ENCODE measurements around the gene SYT1. TPM values are rescaled to one million over a fixed set of nuclear protein-coding genes. Genes with fewer than 3 reads are reported as not detected.
A peak's percentile ranks its signal among the peaks of the same experiment; 100 is the strongest.

Gene SYT1
- total RNA-seq, 1 donor from 2014 or later = 33.2 TPM

- Histone ChIP-seq H4K20me1 (ENCODE audit: insufficient read depth, low read length) (no peaks in the 10 kb centered on the region), H3K36me3 (ENCODE audit: insufficient read depth, low read length) (no peaks in the 10 kb centered on the region), H3K4me2 (ENCODE audit: low read length) (no peak overlapping the region), H2AFZ (ENCODE audit: low read depth, low read length) (no peak overlapping the region), H3K9ac (ENCODE audit: low read length) (no peak overlapping the region), H3K4me1 (ENCODE audit: insufficient read depth, low read length) (peaks cover 5% of the 10 kb centered on the region), H3K27me3 (ENCODE audit: insufficient read depth, low read length) (no peaks in the 10 kb centered on the region), H3K4me3 (ENCODE audit: insufficient read depth, low read depth, low read length) (no peak overlapping the region), H3K9me3 (ENCODE audit: insufficient read depth, low read depth, low read length) (no peaks in the 10 kb centered on the region), H3K79me2 (ENCODE audit: insufficient read depth, low read length) (no peaks in the 10 kb centered on the region), H3K27ac (ENCODE audit: low read depth, low read length) (no peak overlapping the region)
- Mint-ChIP-seq H3K9me3 (ENCODE audit: unreplicated experiment) (peaks cover 3% of the 10 kb centered on the region), H3K4me3 (ENCODE audit: unreplicated experiment) (no peak overlapping the region), H3K36me3 (ENCODE audit: low read depth, unreplicated experiment) (peaks cover 2% of the 10 kb centered on the region), H3K27ac (ENCODE audit: unreplicated experiment) (no peak overlapping the region), H3K4me1 (ENCODE audit: low read depth, unreplicated experiment) (peaks cover 11% of the 10 kb centered on the region), H3K27me3 (ENCODE audit: low read depth, unreplicated experiment) (no peaks in the 10 kb centered on the region)
- TF ChIP-seq EZH2 (IDR thresholded peaks at IDR 0.05; ENCODE audit: insufficient read depth, low read length) (no peak), CTCF (IDR thresholded peaks at IDR 0.05; ENCODE audit: insufficient read depth, low read depth, low read length) (no peak)
- DNase-seq (ENCODE audit: low read depth) (no peak), FAIRE-seq (no peak)
These were observed 144.0 kb downstream of the SYT1 start for GRCh38 chr12:79008591-79008990.

GRCh38 chr12:79012636-79013035, 148.1 kb downstream of the SYT1 start:
- Mint-ChIP-seq H3K4me3 (ENCODE audit: unreplicated experiment) (no peak overlapping the region), H3K36me3 (ENCODE audit: low read depth, unreplicated experiment) (peaks cover 3% of the 10 kb centered on the region), H3K4me1 (ENCODE audit: low read depth, unreplicated experiment) (peaks cover 11% of the 10 kb centered on the region), H3K27me3 (ENCODE audit: low read depth, unreplicated experiment) (no peaks in the 10 kb centered on the region), H3K9me3 (ENCODE audit: unreplicated experiment) (peaks cover 3% of the 10 kb centered on the region), H3K27ac (ENCODE audit: unreplicated experiment) (peak overlapping the region; percentile 6)
- H3K4me3 ChIP-seq (ENCODE audit: insufficient read depth, low read depth, low read length) = no peak overlapping the region
- TF ChIP-seq CTCF (IDR thresholded peaks at IDR 0.05; ENCODE audit: insufficient read depth, low read depth, low read length) = no peak
- no peak for TF ChIP-seq EZH2 (IDR thresholded peaks at IDR 0.05; ENCODE audit: insufficient read depth, low read length)
- H3K4me2 ChIP-seq (ENCODE audit: low read length) = peak overlapping the region; percentile 3
- H4K20me1 ChIP-seq (ENCODE audit: insufficient read depth, low read length) = no peaks in the 10 kb centered on the region
- no peaks in the 10 kb centered on the region for H3K9me3 ChIP-seq (ENCODE audit: insufficient read depth, low read depth, low read length)
- H3K27me3 ChIP-seq (ENCODE audit: insufficient read depth, low read length) = no peaks in the 10 kb centered on the region
- H3K9ac ChIP-seq (ENCODE audit: low read length) = no peak overlapping the region
- DNase-seq (ENCODE audit: low read depth) (peak; percentile 45), FAIRE-seq (no peak)
- peaks cover 5% of the 10 kb centered on the region for H3K4me1 ChIP-seq (ENCODE audit: insufficient read depth, low read length)
- H3K79me2 ChIP-seq (ENCODE audit: insufficient read depth, low read length) = no peaks in the 10 kb centered on the region
- no peaks in the 10 kb centered on the region for H3K36me3 ChIP-seq (ENCODE audit: insufficient read depth, low read length)
- H3K27ac ChIP-seq (ENCODE audit: low read depth, low read length) = no peak overlapping the region
- no peak overlapping the region for H2AFZ ChIP-seq (ENCODE audit: low read depth, low read length)

- FAIRE-seq = no peak
- Histone ChIP-seq H3K36me3 (ENCODE audit: insufficient read depth, low read length) (no peaks in the 10 kb centered on the region), H3K9me3 (ENCODE audit: insufficient read depth, low read depth, low read length) (no peaks in the 10 kb centered on the region), H3K27me3 (ENCODE audit: insufficient read depth, low read length) (no peaks in the 10 kb centered on the region), H3K79me2 (ENCODE audit: insufficient read depth, low read length) (no peaks in the 10 kb centered on the region), H3K9ac (ENCODE audit: low read length) (no peak overlapping the region), H2AFZ (ENCODE audit: low read depth, low read length) (no peak overlapping the region), H3K4me2 (ENCODE audit: low read length) (no peak overlapping the region), H4K20me1 (ENCODE audit: insufficient read depth, low read length) (no peaks in the 10 kb centered on the region), H3K4me1 (ENCODE audit: insufficient read depth, low read length) (peaks cover 5% of the 10 kb centered on the region), H3K4me3 (ENCODE audit: insufficient read depth, low read depth, low read length) (no peak overlapping the region), H3K27ac (ENCODE audit: low read depth, low read length) (no peak overlapping the region)
- H3K36me3 Mint-ChIP-seq (ENCODE audit: low read depth, unreplicated experiment) = peaks cover 3% of the 10 kb centered on the region
- DNase-seq (ENCODE audit: low read depth) = no peak
- no peak for TF ChIP-seq CTCF (IDR thresholded peaks at IDR 0.05; ENCODE audit: insufficient read depth, low read depth, low read length)
- no peak for TF ChIP-seq EZH2 (IDR thresholded peaks at IDR 0.05; ENCODE audit: insufficient read depth, low read length)
- H3K4me3 Mint-ChIP-seq (ENCODE audit: unreplicated experiment) = no peak overlapping the region
- H3K27ac Mint-ChIP-seq (ENCODE audit: unreplicated experiment) = no peak overlapping the region
- H3K27me3 Mint-ChIP-seq (ENCODE audit: low read depth, unreplicated experiment) = no peaks in the 10 kb centered on the region
- peaks cover 17% of the 10 kb centered on the region for H3K4me1 Mint-ChIP-seq (ENCODE audit: low read depth, unreplicated experiment)
- H3K9me3 Mint-ChIP-seq (ENCODE audit: unreplicated experiment) = peaks cover 1% of the 10 kb centered on the region
These were observed 151.6 kb downstream of the SYT1 start for GRCh38 chr12:79016181-79016580.

All from astrocyte (in vitro differentiated cells and primary cell).